ENCODE data around the gene SLC27A1. TPM values are rescaled to one million over a fixed set of nuclear protein-coding genes. Genes with fewer than 3 reads are reported as not detected.

Gene SLC27A1
- total RNA-seq, 4 donors from 2014 or later, result 30.6 to 58.2 (median 43.6) TPM

DNA sequence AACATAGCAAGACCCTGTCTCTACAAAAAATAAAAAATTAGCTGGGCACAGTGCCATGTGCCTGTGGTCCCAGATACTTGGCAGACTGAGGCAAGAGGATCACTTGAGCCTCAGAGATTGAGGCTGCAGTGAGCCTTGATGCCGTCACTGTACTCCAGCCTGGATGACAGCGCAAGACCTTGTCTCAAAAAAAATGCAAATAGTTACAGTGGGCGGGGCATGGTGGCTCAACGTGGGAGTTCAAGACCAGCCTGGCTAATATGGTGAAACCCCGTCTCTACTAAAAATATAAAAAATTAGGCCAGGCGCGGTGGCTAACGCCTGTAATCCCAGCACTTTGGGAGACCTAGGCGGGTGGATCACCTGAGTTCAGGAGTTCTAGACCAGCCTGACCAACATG, 49.6 kb downstream of the SLC27A1 start:
- DNase-seq (ENCODE audit: low spot score in 2 of 2), result no peak
- WGBS, 2 donors, result 83 to 85% methylated on average over 9 of the region's 9 CpGs
- H3K4me3 ChIP-seq (ENCODE audit: low read depth, poor library complexity, severe bottlenecking), result no peak overlapping the region
- intact Hi-C loops (cut with DNase I; ENCODE audit: low total_unique reads), result no loop called here
- TF ChIP-seq POLR2A (IDR thresholded peaks at IDR 0.05), result no peak
- TF ChIP-seq, protein P1, sequence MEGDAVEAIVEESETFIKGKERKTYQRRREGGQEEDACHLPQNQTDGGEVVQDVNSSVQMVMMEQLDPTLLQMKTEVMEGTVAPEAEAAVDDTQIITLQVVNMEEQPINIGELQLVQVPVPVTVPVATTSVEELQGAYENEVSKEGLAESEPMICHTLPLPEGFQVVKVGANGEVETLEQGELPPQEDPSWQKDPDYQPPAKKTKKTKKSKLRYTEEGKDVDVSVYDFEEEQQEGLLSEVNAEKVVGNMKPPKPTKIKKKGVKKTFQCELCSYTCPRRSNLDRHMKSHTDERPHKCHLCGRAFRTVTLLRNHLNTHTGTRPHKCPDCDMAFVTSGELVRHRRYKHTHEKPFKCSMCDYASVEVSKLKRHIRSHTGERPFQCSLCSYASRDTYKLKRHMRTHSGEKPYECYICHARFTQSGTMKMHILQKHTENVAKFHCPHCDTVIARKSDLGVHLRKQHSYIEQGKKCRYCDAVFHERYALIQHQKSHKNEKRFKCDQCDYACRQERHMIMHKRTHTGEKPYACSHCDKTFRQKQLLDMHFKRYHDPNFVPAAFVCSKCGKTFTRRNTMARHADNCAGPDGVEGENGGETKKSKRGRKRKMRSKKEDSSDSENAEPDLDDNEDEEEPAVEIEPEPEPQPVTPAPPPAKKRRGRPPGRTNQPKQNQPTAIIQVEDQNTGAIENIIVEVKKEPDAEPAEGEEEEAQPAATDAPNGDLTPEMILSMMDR (IDR thresholded peaks at IDR 0.05), result no peak

DNA sequence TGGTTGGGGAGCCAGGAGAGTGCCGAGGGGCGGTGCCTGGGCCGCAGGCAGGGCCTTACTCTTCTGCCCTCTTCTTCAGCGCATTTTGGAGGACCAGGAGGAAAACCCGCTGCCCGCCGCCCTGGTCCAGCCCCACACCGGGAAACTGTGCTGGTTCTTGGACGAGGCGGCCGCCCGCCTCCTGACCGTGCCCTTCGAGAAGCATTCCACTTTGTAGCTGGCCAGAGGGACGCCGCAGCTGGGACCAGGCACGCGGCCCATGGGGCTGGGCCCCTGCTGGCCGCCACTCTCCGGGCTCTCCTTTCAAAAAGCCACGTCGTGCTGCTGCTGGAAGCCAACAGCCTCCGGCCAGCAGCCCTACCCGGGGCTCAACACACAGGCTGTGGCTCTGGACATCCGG, 50.5 kb downstream of the SLC27A1 start:
- TF ChIP-seq, protein P1 (IDR thresholded peaks at IDR 0.05), result no peak
- no peak for TF ChIP-seq POLR2A (IDR thresholded peaks at IDR 0.05)
- 94 to 96% methylated on average over 18 to 25 of the region's 25 CpGs for WGBS, 2 donors
- intact Hi-C loops (cut with DNase I; ENCODE audit: low total_unique reads), result no loop called here
- no peak overlapping the region for H3K4me3 ChIP-seq (ENCODE audit: low read depth, poor library complexity, severe bottlenecking)
- no peak for DNase-seq (ENCODE audit: low spot score in 2 of 2)

DNA sequence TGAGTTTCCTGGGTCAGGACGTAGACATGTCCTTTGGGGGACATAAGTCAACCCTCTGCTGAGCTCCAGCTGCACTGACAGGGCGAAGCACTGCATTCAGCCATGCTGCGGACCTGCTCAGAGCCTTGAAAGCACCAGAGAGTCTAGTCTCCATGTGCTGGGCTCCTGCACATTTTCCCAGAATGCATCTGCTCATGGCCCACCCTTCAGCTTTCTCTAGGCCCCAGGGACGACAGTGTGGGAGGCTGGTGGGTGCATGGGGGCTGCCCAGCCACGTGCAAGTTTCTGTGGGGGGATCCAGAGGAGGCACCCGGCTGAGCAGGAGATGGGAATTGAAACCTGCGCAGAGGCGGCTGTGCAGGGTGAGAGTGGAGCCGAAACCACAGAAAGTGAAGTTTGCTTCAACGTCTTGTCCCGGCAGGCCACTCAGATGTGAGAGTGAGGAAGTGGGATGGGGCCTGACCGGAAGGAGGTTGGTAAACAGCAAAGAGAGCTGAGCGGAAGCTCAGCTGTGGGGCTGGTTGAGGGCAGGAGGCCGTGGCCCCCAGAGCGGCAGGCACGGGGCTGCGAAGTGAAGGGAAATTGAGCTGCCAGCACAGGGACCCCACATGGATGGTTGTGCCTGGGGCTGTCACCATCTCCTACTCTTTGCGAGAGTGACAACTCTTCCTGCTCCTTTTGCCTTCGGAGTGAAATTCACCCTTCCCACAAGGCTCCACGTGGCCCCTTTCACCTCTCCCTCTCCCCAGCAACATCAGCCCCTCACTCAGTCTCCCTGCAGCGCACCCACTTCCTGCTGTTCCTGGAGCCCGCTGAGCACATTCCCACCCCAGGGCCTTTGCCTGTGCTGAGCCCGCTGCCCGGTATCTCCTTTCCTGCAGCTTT, 52.9 kb downstream of the SLC27A1 start:
- no peak for TF ChIP-seq POLR2A (IDR thresholded peaks at IDR 0.05)
- TF ChIP-seq, protein P1 (IDR thresholded peaks at IDR 0.05), result no peak
- H3K4me3 ChIP-seq (ENCODE audit: low read depth, poor library complexity, severe bottlenecking), result no peak overlapping the region
- DNase-seq (ENCODE audit: low spot score in 2 of 2), result peak in 1 of 2 donors; percentile 44
- intact Hi-C loops (cut with DNase I; ENCODE audit: low total_unique reads), result no loop called here
- WGBS, 2 donors, result 48 to 51% methylated on average over 24 of the region's 24 CpGs

DNA sequence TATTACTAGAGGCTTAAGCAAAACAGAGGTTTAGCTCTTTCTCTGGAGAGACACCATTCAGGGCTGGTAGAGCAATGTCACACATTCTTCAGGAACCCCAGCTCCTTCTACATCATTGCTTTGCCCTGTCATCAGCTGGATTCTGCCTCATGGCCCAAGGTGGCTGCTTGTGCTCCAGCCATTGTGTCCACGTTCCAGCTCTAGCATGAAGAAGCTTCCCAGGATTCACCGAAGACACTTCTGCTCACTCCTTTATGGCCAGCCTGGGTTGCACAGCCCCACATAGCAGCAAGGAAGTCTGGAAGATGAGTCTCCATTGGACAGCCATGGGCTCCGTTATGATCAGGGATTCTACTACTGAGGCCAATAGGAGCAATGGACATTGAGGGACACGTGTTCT, 54.3 kb downstream of the SLC27A1 start:
- no peak for TF ChIP-seq POLR2A (IDR thresholded peaks at IDR 0.05)
- TF ChIP-seq, protein P1 (IDR thresholded peaks at IDR 0.05), result no peak
- intact Hi-C loops (cut with DNase I; ENCODE audit: low total_unique reads), result no loop called here
- no peak overlapping the region for H3K4me3 ChIP-seq (ENCODE audit: low read depth, poor library complexity, severe bottlenecking)
- WGBS, 2 donors, result 86 to 98% methylated on average over 4 of the region's 4 CpGs
- DNase-seq (ENCODE audit: low spot score in 2 of 2), result no peak

DNA sequence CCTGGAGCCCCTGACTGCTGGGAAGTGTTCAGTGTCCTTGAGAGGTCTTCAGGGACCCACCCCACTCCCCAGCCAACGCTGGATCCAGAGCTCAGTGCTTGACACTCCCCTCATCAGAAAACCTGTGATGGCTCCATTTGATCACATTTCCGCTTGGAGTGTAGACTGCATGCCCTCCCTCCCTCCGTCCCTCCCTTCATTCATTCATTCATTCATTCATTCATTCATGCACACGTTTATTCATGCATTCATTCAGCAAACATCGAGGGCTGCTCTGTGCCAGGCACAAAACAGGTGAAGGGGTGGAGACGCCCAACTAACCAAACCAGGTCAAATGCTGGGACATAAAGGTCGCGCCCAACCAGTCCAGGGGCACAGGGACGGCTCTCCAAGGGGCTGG, 54.8 kb downstream of the SLC27A1 start:
- 80 to 82% methylated on average over 9 of the region's 9 CpGs for WGBS, 2 donors
- intact Hi-C loops (cut with DNase I; ENCODE audit: low total_unique reads), result no loop called here
- DNase-seq (ENCODE audit: low spot score in 2 of 2), result no peak
- TF ChIP-seq, protein P1 (IDR thresholded peaks at IDR 0.05), result no peak
- TF ChIP-seq POLR2A (IDR thresholded peaks at IDR 0.05), result no peak
- no peak overlapping the region for H3K4me3 ChIP-seq (ENCODE audit: low read depth, poor library complexity, severe bottlenecking)

All from lower leg skin (tissue), 4 donors.